HG03135 (cell line): ENCODE results near the gene FAM3C.
A peak's percentile ranks its signal among the peaks of the same experiment; 100 is the strongest.

Experiments
- ATAC-seq: cut with Tn5 transposase; IDR thresholded peaks from one replicate; pipeline ENCODE4 v1.9.1; 2021; ENCODE audit warnings: mild to moderate bottlenecking, moderate library complexity; ENCODE audit not compliant: unreplicated experiment

The FAM3C gene

DNA sequence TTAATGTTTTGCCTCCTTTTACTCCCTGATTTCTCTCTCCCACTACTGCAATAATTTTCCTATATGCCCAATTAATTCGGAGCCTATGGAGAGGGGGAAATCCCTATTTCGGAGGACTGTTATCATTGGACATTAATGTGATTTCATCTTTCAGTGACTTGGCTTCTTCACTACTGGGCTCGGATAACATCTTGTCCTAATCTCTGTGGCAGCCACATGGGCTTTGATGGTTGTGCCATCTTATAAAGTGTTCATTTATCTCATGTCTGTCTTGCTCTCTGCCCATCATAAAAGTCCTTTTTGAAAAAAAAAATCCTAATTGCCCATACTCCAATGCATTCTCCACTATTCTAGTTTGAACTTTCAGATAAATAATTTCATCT, 15.5 kb upstream of the FAM3C start:
- ATAC-seq: no peak

DNA sequence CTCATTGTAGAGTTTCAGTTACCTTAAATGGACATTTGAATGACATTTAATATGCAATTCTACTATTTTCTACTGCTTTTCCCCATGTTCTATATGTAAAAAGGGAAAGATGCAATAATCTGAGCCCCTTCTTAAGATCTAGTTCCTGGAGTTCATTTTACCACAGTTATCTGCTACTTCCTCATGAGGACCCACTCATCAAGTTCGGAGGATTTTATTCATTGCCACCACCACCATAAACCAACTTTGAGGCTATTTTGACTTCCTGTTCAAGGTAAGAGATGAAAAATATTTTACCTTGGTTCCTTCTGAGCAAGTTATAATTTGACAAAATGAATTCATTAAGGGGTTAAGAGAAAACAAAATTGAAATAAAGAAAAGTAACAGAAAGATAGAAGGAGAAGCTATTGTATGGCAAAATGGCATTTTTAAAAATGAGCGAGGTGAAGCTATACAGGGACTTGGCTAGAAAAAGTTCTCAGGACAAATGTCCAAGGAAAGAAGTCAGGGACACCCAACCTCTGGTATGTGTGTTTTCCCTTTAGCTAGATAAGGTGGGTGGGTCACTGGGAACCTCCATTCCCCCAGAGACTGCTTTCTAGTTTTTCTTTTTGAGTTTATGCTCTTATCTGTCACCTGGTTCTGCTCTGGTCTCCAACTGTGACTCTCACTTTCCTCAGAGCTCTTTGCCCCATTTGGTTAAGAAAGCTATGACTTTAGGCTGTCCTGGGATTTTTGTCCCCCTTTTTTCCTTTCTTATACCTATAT, 14.9 kb upstream of the FAM3C start:
- ATAC-seq: peak; percentile 57

DNA sequence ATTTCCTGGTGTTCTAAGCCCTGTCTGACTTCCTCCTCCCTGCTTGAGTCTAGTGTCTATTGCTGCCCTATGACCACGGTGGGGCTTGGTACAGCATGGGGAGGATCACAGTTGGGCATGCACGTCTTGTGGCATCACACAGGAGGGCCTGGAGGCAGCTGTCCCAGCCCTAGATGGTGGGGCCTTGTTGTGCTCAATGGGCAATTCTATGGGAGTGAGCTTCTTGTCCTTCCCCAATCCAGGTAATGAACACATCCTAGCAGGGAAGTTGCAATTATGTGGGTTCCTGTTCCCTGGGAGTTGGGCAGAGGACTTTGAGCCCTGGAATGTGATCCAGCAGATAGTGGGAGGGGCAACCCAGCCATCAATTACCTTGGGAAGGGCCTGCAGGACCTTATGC, 10.8 kb upstream of the FAM3C start:
- ATAC-seq: no peak

DNA sequence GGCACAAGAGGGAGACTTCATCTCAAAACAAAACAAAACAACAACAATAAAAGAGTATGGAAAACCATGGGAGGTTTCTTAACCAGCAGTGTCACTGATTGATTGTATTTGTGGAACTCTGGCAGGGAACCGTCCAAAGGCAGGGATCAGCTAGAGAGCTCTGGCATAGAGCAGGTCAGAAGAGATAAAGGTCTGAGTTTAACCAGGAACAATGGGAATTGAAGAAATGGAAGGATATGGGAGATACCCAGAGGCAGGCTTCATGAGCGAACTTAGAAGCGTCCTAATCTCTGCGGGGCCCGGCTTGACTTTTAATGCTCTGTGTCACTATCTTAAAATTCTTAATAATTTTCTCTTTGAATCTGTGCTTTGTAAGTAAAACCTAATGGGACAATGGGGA, 10.4 kb upstream of the FAM3C start:
- ATAC-seq: no peak

DNA sequence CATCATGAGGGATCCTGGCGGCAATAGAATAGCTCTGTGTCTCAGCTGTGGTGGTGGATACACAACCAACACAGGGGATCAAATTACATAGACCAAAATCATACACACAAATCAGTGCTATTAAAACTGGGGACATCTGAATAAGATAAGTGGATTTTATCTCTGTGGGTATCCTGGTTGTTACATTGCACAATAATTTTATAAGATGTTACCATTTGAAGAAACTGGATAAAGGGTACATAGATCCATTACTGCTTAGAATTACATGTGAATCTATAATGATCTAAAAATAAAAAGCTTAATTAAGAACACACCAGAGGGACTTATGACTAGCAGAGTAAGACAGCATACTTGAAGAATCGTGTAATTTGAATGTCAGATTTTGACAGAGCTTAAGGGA, 8.2 kb upstream of the FAM3C start:
- no peak for ATAC-seq

DNA sequence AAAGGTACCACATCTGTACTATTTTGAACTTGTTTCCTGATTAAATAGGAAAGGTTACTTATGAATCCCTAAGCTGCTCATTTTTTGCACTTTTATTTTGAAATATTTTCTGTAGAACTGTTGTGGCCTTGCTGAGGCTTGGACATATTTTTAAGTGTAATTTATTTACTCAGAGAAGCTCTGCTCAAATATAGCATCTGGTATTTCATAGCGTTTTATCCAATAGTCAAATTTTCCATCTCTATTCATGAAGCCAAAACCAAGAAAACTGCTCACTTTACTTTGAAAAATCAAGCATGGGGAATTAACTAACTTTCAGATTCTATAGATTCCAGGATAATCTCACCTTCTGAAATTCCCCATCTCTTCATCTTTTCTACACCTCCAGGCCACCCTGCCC, 6.6 kb upstream of the FAM3C start:
- no peak for ATAC-seq

DNA sequence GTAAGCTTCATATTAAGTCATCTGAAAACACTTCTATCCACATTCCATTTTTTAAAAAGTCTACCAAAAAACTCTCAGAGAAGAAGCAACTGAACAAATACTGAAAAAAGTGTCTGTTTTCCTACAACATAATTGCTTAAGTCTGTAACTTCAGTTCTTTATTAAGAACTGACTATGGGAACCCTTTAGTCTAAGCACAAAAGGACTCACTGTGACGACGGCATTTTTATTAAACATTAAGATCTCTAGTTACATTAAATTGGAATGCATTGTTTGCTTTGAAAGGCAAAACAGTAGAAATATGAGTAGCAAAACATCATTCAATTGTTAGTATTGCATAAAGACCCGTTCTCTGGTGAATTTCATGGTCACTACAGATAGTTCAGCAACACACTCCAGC, 5.8 kb upstream of the FAM3C start:
- no peak for ATAC-seq

DNA sequence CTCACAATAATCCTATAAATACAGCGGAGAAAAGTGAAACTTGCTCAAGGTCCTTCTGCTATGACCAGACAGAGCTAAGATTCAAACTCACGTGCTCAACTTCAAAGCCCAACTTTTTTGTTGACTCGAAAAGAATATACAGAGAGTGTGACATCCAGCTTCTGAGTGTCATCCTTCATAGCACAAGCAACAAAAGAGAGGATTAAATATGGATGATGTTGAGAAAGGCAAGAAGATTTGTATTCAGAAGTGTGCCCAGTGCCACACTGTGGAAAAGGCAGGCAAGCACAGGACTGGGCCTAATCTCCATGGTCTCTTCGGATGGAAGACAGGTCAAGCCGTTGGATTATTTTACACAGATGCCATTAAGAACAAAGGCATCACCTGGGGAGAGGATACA, 2.1 kb upstream of the FAM3C start:
- ATAC-seq: no peak

DNA sequence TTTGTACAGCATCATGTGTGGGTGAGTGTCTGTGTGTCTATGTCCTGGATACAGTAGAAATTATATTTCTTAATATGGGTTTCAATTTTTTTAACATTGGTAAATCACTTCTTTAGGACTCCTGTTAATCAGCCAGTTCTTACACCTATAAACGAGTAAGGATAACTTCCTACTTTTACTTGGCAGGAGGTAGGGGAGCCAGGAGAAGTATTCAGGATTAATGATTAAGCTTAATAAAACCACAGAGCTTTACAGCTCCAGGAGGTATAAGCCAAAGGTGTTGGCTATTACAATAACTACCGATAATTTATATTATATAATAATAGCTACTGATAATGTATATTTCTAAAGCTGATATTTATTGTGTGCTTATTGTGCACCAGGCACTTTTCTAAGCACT, 1.7 kb upstream of the FAM3C start:
- no peak for ATAC-seq

DNA sequence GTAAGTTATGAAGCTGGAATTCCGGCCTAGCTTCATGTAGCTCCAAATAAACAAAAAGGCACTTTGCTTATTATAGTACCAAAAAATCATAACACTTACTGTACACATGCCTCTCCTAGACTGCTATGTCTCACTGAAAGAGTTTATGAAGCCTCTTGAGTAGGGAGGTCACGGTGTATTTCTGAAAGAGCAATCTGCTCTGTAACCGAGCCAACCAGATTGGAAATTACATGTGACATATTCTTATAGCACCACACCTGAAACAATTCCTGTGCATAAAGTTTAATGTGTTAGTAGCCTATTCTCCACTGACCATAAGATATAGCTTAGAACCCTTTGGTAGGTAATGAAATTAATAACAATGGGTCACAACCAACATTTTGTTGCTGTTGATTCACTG, 1.3 kb upstream of the FAM3C start:
- ATAC-seq: no peak

DNA sequence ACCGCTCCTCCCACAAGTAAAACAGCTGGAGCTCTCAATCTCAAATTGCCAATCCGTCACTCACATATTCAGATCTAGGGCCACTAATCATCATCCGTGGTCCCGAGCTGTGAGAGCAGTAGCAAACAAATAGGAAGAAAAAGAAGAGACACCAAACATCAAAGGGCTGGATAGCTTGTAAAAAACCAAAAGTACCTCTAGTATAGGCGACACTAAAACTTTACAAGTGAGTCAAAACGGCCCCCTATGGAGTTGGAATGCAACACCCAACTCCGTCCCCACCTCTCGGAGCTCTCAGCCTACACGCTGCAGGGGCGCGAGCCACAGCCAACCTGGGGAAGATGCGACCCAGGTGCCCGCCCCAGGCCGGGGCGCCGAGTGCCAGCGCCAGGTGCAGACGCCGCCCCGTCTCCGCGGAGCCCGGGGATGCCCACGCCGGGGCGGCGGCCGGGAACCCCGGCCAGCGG, 581 bp downstream of the FAM3C start:
- ATAC-seq: no peak

DNA sequence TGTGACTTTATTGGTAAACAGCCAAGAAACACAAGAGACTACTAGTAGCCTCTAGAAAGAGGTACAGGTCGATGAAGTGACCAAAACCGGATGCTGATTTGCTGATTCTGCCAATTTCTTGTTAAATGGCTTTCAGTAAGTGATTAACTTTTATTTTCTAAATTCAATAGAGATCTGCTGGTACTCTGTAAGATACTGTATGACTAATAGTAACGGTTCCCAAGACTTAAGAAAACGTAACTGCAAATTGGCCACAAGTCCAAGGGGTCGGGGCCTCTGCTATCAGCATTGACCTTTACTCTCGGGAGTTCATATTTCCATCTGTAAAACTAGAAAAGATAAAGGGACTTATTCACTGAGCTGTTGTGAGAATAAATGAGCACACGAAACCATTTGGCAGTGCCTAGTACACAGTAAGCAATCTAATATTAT, 1.4 kb downstream of the FAM3C start:
- ATAC-seq: no peak

DNA sequence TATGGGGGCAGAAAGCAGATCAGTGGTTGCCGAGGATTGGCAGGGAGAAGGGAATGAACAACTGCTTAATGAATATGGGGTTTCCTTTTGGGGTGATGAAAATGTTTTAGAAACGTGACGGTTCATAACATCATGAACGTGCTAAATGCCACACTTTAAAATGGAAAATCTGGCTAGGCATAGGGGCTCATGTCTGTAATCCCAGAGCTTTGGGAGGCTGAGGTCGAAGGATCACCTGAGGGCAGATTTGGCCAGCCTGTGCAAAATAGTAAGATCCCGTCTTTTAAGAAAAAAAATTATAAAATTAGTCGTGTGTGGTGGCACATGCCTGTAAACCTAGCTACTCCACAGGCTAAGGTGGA, 3.1 kb downstream of the FAM3C start:
- no peak for ATAC-seq

DNA sequence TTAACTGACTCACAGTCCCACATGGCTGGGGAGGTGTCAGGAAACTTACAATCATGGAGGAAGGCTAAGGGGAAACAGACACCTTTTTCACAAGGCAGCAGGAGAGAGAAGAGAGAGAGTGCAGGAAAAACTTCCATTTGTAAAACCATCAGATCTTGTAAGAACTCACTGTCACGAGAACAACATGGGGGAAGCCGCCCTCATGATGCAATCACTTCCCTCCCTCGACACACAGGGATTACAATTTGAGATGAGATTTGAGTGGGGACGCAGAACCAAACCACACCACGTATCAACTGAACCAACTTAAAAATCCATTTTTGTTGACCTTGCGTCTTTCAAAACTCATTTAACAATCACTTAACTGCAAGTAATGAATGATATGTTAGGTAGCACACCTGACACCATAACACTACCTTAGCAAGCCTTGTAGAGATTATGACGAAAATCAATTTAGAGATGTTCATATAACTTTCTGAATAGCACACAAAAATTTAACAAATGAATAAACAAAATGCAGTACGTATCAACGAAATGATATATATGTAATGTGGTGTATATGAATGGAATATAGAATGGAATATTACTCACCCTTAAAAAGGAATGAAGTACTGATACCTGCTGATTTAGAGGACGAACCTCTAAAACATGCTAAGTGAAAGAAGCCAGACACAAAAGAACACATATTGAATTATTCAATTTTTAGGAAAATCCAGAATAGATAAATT, 3.7 kb downstream of the FAM3C start:
- ATAC-seq: no peak

DNA sequence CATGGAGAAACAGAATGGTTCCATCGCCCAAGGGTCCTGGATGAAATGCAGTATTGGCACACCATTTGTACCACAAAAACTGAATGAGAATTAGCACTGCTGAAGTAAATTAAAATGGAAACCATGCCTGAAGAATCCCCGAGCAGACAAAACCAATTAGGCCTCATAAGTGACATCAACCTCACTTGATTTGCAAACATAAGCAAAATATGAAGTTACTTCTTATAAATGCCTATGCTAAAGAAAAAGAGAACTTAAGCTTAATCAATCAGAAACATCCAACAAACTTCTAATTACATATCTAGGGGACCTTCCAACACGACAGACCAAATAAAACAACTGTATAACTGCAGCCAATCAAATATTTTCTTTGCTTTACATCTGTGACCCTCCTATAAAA, 4.4 kb downstream of the FAM3C start:
- no peak for ATAC-seq

DNA sequence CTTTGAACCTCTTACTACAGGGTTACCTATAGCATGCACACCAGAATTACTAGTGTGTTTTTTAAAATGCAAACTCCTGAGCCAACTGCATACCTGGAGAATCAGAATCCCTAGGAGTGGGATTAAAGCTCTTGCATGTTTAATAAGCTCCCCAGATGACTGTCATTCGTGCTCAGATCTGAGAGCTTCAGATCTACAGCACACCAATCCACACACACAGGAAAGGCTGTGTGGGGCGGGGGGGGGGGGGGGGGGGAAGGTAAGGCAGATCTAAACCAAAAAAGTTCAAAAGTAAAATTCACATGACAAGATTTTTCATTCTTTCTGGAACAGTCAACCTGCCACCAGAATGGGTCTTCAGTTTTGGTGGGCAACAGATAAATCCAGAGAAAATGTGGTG, 5.5 kb downstream of the FAM3C start:
- no peak for ATAC-seq

DNA sequence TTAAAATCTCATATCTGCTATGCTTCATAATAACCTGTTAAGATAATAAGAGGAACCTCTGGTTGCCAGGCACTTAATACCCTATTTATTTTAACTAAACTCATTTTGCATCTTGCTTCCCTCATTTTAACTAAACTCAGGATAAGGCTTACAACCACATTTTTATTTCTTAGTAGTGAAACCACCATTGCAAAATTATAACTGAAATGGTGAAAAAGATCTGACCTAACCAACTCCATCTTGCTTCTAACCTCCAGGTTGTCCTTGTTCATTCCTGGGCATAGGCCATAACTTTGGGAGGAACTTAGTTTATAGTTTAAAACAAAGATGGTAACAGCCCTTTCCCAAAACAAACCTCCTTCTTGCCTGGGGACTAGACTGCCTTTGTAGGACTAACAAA, 6.0 kb downstream of the FAM3C start:
- ATAC-seq: no peak

DNA sequence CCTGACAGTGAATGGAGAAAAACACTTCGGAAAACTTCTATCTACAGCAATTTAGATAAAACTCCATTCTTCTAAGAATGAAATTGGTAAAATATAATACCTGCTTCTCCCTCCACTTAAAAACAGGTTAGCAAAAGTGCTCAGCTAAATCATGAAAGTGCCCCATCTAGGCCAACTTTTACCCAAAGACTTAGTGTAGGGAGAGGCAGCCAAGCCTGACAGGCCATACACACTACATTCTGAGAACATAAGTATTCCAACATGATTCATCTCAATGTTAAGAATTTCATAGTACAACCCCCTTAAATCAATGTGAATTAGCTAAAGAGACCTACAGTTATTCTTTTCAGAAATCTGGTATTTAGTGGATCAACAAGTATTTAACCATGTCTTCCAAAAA, 7.2 kb downstream of the FAM3C start:
- ATAC-seq: no peak

DNA sequence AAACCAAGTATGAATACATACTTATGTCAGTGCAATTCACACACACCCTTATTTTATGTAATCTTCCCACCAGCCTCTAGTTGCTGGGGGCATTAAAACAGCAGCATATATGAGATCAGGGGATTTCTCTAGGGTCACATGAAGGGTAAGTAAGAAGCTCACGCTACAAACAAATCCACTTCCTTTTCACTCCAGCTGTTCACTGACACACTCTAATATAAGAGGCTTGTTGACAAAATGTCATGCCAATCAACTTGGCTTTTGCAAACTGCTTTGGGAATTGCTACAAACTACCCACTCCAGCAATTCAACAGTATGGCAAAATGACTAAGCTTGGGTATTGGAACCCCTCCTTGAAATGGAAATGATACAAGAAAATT, 10.3 kb downstream of the FAM3C start:
- peak; percentile 98 for ATAC-seq

DNA sequence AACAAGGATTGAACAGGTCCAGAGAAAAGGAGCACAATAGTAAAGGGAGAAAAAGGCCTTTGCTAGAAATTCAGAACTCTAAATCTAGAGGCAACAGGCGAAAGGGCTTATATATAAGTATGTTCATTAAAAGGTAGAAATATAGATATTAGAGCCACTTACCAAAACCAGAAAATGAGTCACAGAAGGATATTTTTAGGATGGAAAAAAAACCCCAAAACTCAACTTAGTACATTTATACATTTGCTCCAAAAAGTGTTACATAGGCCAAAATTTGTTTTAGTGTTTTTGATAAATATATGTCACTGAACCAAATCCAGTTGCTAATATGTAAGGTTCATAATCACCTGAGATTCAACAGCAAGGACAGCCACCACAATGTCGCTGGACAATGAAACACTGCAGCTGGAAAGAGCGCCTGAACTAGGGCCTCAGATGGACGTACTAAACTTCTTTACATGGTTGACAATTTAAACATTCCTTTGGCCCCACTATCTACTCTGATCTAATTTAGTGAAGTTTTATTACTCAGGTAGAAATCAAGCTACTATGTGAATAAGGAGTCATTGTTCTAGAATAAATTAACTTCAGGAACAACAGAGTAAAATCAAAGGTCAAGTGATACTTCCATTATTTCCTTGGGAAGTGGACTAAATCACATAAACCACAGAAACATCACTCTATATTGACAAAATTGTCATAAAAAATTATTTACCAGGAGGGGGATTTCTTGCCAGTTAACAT, 10.9 kb downstream of the FAM3C start:
- ATAC-seq: no peak

DNA sequence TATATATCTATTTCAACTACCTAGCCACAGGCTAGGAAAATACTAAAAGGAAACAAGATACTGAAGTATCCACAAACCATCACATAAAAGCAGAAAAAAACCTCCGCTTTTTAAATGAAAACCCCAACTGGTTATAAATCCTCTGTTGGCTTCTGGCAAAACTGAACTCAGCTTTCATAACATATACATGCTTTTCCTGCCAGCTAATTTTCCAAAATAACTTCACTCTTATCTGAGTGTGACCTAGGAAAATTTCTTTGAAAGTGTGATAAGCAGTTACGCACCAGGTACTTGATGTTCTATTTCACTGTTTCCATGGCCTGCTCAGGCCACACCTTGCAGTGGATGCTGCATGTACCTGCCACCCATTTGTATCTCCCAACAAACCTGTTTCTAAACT, 11.8 kb downstream of the FAM3C start:
- no peak for ATAC-seq
